Stimulated activated CD4-positive, alpha-beta T cell treated with anti-CD3 and anti-CD28 coated beads, TNF-alpha, amount 100 ng/mL, for 24 hours (primary cell): ENCODE data around the gene GTPBP6.
"Not testable (repeated sequence)": the region's sequence is repeated elsewhere in the genome, so short reads cannot be mapped to it uniquely, and the experiment has no call there.

ENCODE experiments used
- DNase-seq, 3 experiments: peaks; one replicate each; pipeline ENCODE4 v3.0.0-alpha.2; 2020; ENCODE audit warnings: low read depth in 3 of 3

Gene GTPBP6

GRCh38 chrX:265502-265901 lies 53.1 kb downstream of the GTPBP6 start:
- no peak for DNase-seq

GRCh38 chrX:264634-265455 lies 53.8 kb downstream of the GTPBP6 start:
- no peak for DNase-seq

DNA sequence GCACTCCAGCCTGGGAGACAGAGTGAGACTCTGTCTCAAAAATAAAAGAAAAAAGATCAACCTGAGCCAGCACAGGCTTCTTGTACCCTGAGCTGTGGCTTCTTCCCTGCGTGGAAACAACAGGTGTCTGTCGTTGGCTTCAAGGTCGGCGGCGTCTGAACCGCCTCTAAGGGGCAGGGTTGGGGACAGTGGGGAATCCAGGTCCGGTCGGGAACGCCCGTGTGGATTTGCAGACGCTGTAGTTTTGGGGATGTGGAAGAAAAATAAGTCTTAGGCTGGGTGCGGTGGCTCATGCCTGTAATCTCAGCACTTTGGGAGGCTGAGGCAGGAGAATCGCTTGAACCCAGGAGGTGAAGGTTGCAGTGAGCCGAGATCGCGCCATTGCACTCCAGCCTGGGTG lies 54.6 kb downstream of the GTPBP6 start:
- not testable (repeated sequence) for DNase-seq

- DNase-seq: no peak
Observed at GRCh38 chrX:262381-262909, 56.2 kb downstream of the GTPBP6 start.

- no peak for DNase-seq
Observed at GRCh38 chrX:261919-262352, 56.7 kb downstream of the GTPBP6 start.

DNA sequence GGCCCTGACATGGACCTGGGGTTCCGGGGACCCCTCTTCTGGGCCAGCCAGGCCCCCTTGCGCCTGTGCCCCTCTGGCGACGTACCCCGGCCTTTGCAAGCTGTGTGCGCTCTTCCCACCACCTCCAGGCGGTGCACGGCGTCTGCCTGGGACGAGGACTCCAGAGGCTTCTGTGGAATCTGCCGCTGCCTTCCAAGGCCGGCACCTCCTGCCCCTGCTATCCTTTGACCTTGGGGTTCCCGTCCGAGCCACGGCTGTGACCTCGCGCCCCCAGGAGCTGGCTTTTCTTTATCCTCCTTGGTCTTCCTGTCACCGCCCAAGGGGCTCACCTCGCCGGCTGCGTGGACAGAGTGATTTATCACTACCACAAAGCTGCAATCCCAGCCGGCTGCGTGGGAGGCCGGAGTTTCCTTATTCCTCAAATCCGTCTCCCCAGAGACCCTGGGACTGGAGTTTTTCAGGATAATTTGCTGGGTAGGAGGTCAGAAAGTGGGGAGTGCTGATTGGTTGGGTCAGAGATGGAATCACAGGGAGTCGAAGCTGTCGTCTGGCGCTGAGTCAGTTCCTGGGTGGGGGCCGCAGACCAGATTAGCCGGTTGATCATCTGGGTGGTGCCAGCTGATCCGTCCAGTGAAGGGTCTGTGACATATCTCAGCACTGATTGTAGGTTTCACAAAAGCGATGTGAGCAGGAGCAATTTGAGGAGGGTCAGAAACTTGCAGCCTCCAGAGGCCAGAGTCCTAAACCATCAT lies 57.3 kb downstream of the GTPBP6 start:
- DNase-seq: no peak

GRCh38 chrX:259692-260355 lies 58.8 kb downstream of the GTPBP6 start:
- no peak for DNase-seq

GRCh38 chrX:258291-259040 lies 60.1 kb downstream of the GTPBP6 start:
- no peak for DNase-seq

GRCh38 chrX:257681-258289 lies 60.8 kb downstream of the GTPBP6 start:
- no peak for DNase-seq

DNA sequence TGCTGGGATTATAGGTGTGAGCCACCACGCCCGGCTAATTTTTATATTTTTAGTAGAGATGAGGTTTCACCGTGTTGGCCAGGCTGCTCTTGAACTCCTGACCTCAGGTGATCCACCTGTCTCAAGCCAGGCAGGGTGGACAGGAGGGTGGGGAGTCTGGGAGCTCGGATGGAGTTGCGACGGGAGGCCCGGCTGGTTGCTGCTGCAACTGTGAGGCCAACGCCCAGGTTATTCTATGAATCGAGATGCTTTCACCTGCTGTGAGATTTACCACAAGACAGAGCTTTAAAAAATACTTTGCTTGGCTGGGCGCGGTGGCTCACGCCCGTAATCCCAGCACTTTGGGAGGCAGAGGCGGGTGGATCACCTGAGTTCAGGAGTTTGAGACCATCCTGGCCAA lies 61.5 kb downstream of the GTPBP6 start:
- DNase-seq: not testable (repeated sequence)

- no peak for DNase-seq
Observed at GRCh38 chrX:255923-256331, 62.7 kb downstream of the GTPBP6 start.
